Measurements from ENCODE around the gene UFM1.

GRCh38 chr13:38316129-38316528 is 33.5 kb upstream of the UFM1 start:
- TF ChIP-seq, protein P1, sequence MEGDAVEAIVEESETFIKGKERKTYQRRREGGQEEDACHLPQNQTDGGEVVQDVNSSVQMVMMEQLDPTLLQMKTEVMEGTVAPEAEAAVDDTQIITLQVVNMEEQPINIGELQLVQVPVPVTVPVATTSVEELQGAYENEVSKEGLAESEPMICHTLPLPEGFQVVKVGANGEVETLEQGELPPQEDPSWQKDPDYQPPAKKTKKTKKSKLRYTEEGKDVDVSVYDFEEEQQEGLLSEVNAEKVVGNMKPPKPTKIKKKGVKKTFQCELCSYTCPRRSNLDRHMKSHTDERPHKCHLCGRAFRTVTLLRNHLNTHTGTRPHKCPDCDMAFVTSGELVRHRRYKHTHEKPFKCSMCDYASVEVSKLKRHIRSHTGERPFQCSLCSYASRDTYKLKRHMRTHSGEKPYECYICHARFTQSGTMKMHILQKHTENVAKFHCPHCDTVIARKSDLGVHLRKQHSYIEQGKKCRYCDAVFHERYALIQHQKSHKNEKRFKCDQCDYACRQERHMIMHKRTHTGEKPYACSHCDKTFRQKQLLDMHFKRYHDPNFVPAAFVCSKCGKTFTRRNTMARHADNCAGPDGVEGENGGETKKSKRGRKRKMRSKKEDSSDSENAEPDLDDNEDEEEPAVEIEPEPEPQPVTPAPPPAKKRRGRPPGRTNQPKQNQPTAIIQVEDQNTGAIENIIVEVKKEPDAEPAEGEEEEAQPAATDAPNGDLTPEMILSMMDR (IDR thresholded peaks at IDR 0.05; ENCODE audit: low read depth, low read length), result no peak
- no peak for TF ChIP-seq POLR2A (IDR thresholded peaks at IDR 0.05; ENCODE audit: extremely low read depth, insufficient read length)
- TF ChIP-seq MYC (IDR thresholded peaks at IDR 0.05; ENCODE audit: low read depth, low read length), result no peak

Measured in NB4 (cell line).